Measurements from ENCODE around the gene PYGM. TPM values are rescaled to one million over a fixed set of nuclear protein-coding genes. Genes with fewer than 3 reads are reported as not detected.
"Not testable (repeated sequence)": the region's sequence is repeated elsewhere in the genome, so short reads cannot be mapped to it uniquely, and the experiment has no call there.

PYGM gene
- total RNA-seq, 4 donors from 2014 or later: 2.1 to 25.9 (median 12.2) TPM

DNA sequence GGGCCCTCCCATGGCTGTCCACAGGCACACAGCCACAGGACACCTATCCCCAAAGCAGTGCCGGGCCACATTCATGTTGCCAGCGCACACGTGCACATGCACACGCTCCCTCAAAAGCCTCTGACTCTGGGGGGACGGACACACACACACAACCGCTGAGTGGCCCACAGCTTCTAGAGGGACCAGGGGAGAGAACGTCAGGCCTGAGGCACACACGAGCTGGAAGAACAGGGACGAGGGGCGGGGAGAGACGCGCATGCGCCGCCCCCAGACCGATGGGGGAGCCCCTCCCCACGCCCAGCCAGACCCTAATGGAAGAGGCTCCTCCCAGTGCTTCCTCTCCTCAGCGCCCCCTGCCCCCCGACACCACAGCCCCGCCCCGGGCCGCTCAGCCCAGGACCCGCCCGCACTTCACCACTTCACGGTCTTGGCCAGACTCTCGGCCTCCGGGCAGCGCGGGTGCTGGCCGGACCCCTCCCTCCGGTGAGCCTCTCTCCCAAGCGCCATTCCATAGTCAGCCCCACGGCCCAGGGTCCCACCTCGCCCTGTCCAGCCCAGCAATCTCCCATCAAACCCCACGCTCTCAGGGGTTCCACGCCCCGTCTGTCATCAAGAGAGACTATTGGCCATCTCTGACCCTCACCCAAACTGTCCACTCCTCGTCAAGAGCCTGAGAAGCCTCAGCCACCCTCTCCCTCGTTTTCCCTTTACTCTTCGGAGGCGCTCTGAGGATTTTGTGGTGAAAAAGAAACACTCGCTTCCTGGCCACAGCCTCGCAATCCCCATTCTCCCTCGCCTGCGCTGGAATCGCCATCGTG, 48.4 kb downstream of the PYGM start:
- ATAC-seq (ENCODE audit: low FRiP score) (no peak), DNase-seq (ENCODE audit: low spot score) (no peak)

DNA sequence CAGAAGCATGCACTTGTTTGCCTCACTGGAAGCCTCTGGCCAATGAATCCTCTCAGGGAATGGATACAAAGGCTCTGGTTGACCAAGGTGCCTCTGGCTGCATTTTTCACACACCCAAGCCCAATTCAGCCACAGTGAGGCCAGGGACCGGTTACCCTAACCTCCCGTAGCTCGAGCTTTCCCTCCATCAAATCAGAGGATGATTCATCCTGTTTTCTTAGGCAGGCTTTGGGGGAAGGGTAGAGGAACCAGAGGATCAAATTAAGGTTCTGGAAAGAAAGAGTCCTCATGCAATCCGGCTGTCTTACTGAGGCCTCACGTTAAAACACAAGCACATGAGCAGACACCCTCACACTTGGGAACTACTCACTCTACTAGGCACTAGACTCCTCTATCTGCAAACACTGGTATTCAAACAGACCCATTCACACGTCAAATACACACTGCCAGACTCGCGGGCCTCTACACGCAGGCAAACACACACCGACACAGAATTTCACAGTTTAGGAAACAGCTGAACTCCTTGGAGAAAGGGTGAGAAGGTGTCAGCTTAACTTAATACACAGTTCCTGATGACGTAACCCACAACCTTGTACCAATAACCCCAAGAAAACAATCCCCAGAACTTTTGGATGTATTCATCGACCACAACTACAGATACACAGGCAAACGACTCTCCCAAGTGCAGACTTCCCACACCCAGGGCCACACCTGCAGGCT, 49.2 kb downstream of the PYGM start:
- DNase-seq (ENCODE audit: low spot score) (no peak), ATAC-seq (ENCODE audit: low FRiP score) (no peak)
- TF ChIP-seq, protein P1, sequence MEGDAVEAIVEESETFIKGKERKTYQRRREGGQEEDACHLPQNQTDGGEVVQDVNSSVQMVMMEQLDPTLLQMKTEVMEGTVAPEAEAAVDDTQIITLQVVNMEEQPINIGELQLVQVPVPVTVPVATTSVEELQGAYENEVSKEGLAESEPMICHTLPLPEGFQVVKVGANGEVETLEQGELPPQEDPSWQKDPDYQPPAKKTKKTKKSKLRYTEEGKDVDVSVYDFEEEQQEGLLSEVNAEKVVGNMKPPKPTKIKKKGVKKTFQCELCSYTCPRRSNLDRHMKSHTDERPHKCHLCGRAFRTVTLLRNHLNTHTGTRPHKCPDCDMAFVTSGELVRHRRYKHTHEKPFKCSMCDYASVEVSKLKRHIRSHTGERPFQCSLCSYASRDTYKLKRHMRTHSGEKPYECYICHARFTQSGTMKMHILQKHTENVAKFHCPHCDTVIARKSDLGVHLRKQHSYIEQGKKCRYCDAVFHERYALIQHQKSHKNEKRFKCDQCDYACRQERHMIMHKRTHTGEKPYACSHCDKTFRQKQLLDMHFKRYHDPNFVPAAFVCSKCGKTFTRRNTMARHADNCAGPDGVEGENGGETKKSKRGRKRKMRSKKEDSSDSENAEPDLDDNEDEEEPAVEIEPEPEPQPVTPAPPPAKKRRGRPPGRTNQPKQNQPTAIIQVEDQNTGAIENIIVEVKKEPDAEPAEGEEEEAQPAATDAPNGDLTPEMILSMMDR (IDR thresholded peaks at IDR 0.05): no peak

More for the DNA sequence above, 48.4 kb downstream of the PYGM start:
- TF ChIP-seq, protein P1 (IDR thresholded peaks at IDR 0.05): no peak

DNA sequence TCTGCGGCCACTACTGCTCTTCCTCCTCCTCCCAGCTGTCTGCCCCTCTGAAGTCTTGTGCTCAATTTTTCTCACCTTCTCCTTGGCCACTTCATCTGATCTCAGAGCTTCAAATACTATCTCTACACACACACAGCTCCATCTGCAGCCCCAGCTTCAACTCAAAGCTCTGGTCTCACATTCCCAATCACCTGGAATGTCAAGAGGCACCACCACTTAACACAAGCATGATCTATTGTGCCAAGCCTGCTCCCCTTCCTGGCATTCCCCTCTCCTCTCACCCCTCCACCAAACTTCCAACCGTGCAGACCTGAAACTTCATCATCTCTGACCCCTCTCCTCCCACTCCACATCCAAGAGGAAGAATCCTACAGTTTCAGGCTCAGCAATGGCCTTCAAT, 54.3 kb downstream of the PYGM start:
- no peak for ATAC-seq (ENCODE audit: low FRiP score)
- TF ChIP-seq, protein P1 (IDR thresholded peaks at IDR 0.05): no peak
- no peak for DNase-seq (ENCODE audit: low spot score)

DNA sequence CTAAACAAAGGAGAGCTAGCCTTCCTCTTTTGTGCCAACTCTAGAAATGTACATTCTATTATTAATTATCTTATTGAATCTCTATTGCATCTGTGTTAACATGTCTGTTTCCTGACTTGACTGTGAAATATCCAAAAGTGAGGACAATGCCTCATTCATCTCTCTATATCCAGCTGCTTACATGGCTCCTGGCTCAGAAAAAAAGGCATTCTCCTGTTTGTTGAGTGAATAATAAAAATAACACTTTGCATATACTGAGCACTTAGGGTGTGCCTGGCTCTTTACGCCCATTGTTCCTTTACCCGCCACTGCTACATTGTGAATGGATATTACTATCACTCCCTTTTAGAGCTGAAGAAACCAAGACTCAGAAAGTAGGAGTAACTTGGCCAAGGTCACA, 56.7 kb downstream of the PYGM start:
- DNase-seq (ENCODE audit: low spot score) (no peak), ATAC-seq (ENCODE audit: low FRiP score) (no peak)
- TF ChIP-seq, protein P1 (IDR thresholded peaks at IDR 0.05): no peak

DNA sequence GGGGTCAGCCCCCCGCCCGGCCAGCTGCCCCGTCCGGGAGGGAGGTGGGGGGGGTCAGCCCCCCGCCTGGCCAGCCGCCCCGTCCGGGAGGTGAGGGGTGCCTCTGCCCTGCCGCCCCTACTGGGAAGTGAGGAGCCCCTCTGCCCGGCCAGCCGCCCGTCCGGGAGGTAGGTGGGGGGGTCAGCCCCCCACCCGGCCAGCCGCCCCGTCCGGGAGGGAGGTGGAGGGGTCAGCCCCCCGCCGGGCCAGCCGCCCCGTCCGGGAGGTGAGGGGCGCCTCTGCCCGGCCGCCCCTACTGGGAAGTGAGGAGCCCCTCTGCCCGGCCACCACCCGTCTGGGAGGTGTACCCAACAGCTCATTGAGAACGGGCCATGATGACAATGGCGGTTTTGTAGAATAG, 57.8 kb downstream of the PYGM start:
- ATAC-seq (ENCODE audit: low FRiP score); DNase-seq (ENCODE audit: low spot score): not testable (repeated sequence)

DNA sequence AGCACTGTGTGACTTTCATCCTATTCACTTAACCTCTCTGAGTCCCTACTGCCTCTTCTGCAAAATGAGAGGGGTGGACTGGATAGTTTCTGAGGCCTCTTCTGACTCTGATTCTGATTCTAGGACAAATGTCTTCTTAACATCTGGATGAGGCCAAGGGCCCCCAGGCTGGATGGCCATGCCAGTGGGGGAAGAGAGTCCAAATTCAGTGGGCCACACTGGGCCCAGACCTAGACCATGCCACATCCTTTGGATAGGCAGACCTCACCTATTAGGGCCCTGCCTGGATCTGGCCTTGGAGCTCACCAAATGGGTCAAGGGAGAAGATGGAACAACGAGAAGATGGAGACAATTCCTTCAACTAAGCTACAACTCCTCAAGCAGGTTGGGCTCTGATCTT, 61.3 kb downstream of the PYGM start:
- ATAC-seq (ENCODE audit: low FRiP score): no peak
- TF ChIP-seq, protein P1 (IDR thresholded peaks at IDR 0.05): no peak
- no peak for DNase-seq (ENCODE audit: low spot score)

DNA sequence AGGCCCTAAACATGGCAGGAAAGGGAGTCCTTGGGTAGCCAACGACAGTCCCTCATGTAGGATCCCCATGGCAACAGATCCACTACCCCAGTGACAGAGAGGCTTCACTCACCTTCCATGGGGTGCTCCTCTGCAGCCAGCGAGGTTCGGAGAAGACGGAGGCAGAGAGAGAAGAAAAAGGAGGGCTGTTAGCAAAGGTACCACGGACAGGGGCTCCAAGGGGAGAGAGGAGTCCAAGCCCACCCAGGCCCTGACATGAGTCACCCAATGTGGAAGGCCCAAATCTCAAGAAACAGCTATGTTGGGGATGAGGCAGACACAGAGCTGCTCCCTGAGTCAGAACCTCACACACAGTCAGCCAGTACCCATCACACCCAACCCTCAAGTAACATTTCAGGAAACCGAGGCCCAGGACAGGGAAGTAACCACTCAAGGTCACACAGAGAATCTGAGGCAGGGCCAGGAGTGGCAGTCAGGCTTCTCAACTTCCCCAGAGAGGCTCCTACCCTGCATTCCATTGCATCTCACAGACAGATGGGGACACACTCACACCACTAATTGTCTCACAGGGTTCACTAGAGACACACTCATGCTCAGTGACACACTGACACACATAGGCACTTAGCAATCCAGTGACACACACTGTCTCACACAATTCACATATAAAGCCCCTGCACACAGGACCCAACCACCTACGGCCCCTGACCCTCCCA, 62.0 kb downstream of the PYGM start:
- DNase-seq (ENCODE audit: low spot score) (no peak), ATAC-seq (ENCODE audit: low FRiP score) (no peak)
- TF ChIP-seq, protein P1 (IDR thresholded peaks at IDR 0.05): no peak
